ENCODE results near the gene ETV5. TPM values are rescaled to one million over a fixed set of nuclear protein-coding genes. Genes with fewer than 3 reads are reported as not detected.

Gene ETV5
- total and polyA plus RNA-seq, 9 of the 15 experiments (the other 6 are each of a cell fraction or from before 2014, with no cell fraction given): 9.2 to 25.9 (median 15.9) TPM

DNA sequence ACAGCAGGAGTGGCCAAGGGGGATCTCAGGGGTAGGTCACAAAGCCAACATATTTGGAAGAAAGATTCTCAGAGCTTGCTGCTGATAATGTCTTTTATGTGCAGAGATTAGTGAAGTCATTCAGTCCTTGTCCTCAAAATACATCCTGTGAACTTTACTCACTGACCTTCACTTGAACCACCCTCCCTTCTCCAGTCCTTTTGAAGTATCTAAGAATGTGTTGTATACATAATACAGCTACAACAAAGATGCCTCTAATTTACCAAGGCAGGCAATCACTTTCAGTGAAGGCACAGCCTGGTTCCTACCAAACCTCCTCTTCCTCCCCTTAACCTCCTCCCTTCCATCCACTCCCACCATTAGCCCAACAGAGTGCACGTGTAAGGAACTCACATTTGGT lies 38.3 kb downstream of the ETV5 start:
- no peaks in the 10 kb centered on the region for H3K27me3 ChIP-seq (ENCODE audit: control insufficient read depth in 2 of 2, insufficient read depth in 2 of 2, low read length in 2 of 2)
- intact Hi-C loops (cut with micrococcal nuclease) (no loop called here), in situ Hi-C loops (cut with MboI) (loop anchor here (25.0 kb wide), 1 partner anchor 1408 kb away; no protein-coding TSS in a partner anchor)
- no TSS peak for BruUV-seq (replicated peaks)
- H3K27ac ChIP-seq (ENCODE audit: extremely low read depth, low read depth, low read length): no peak overlapping the region
- no peaks in the 10 kb centered on the region for H3K4me1 ChIP-seq (replicated peaks in 1 of 2; ENCODE audit: control insufficient read depth in 2 of 2, insufficient read depth in 2 of 2, low read length in 2 of 2)
- POLR2A ChIA-PET: interaction anchor here (0.9 to 1.2 kb wide), 2 partner anchors 8 to 21 kb away, joined by 3 read pairs; no protein-coding TSS in a partner anchor
- H2AFZ ChIP-seq (ENCODE audit: low read depth, low read length): no peak overlapping the region
- H3K4me3 ChIP-seq: no peak overlapping the region
- FAIRE-seq (no peak), ATAC-seq (no peak), DNase-seq (ENCODE audit: extremely low read depth in 1 of 4, low spot score in 3 of 4) (no peak)
- CTCF ChIA-PET (ENCODE audit: low intra/inter-chr PET ratio): no interaction called here
- TF ChIP-seq MED1 (CRISPR knock-in tag; IDR thresholded peaks at IDR 0.05; ENCODE audit: borderline replicate concordance): no peak
- TF ChIP-seq POLR2AphosphoS2 (IDR thresholded peaks at IDR 0.05; ENCODE audit: low read length): no peak
- no peak for TF ChIP-seq SMAD2 (IDR thresholded peaks at IDR 0.05; ENCODE audit: low read depth, low read length)
- TF ChIP-seq YY1 (IDR thresholded peaks at IDR 0.05; ENCODE audit: borderline replicate concordance in 1 of 3, control insufficient read depth in 1 of 3, extremely low read depth in 1 of 3, insufficient read depth in 3 of 3, insufficient read length in 1 of 3, insufficient replicate concordance in 2 of 3, low read depth in 1 of 3, low read length in 2 of 3): no peak
- TF ChIP-seq ASH1L (IDR thresholded peaks at IDR 0.05; ENCODE audit: borderline replicate concordance, low read depth, partially characterized antibody): no peak
- TF ChIP-seq PML (IDR thresholded peaks at IDR 0.05; ENCODE audit: low read length): no peak
- TF ChIP-seq BCL6 (CRISPR knock-in tag; IDR thresholded peaks at IDR 0.05): no peak
- TF ChIP-seq ZNF445 (CRISPR knock-in tag; IDR thresholded peaks at IDR 0.05; ENCODE audit: low read depth): no peak
- no peak for TF ChIP-seq DIDO1 (tag; IDR thresholded peaks at IDR 0.05; ENCODE audit: low read depth)
- H3K79me2 ChIP-seq (ENCODE audit: control insufficient read depth, insufficient read depth, low read length): no peaks in the 10 kb centered on the region
- H3K9ac ChIP-seq (ENCODE audit: insufficient read depth in 1 of 2, low read depth in 2 of 2, low read length in 2 of 2): no peak overlapping the region
- no peak overlapping the region for H3K4me2 ChIP-seq (ENCODE audit: insufficient read depth, low read length)
- WGBS (ENCODE audit: insufficient coverage, low coverage, missing lambda C conversion rate): 33% methylated on average over 1 of the region's 1 CpG
- H4K20me1 ChIP-seq (replicated peaks; ENCODE audit: control insufficient read depth, insufficient read depth, low read length): no peaks in the 10 kb centered on the region
- H3K9me3 ChIP-seq (replicated peaks; ENCODE audit: control insufficient read depth, insufficient read depth, low read depth, low read length): 0 out of 2 replicates have a peak, but pooled peaks cover 2% of the 10 kb centered on the region
- H3K36me3 ChIP-seq (ENCODE audit: control insufficient read depth, insufficient read depth, low read length): no peaks in the 10 kb centered on the region
- H3K9me1 ChIP-seq (ENCODE audit: control insufficient read depth, insufficient read depth, low read length): no peaks in the 10 kb centered on the region

Data from K562 (cell line).